Astrocyte of the cerebellum (primary cell): Measurements from ENCODE around the gene GAS2L2.

Experiments
- DNase-seq: peaks from one replicate; pipeline ENCODE4 v3.0.0-alpha.2; 2011; ENCODE audit warnings: low read depth
- H3K4me3 ChIP-seq: 2 replicates; pipeline ENCODE4 v1.5.1; 2011; ENCODE audit warnings: mild to moderate bottlenecking, low read depth, low read length, moderate library complexity
- in situ Hi-C: cut with HindIII; loops from 2 replicates; pipeline ENCODE4 v1.10.0; 2017; ENCODE audit warnings: low sequenced_read_pairs
- TF ChIP-seq, protein P1 (sequence below): IDR thresholded peaks from 2 replicates; pipeline ENCODE4 v1.5.1; 2012; ENCODE audit warnings: low read length, low read depth, moderate library complexity, mild to moderate bottlenecking; ENCODE audit errors: missing control alignments

GAS2L2 gene

DNA sequence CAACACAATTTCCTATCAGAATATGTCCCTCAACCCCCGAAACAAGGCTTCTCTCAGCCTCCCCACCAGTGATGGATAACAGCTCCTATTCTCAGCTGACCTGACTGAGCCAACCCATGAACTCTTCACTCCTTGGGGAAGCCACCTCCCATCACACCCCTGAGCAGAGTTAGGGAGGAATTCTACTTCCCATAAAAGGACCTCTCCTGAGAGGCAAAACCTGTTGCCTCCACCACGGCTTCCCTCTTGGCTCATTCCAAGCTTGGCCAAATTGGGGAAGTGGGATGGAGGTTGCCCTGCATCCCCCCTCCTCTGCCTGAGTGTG is 27.3 kb downstream of the GAS2L2 start:
- no peak overlapping the region for H3K4me3 ChIP-seq
- in situ Hi-C loops, result no loop called here
- TF ChIP-seq, protein P1, sequence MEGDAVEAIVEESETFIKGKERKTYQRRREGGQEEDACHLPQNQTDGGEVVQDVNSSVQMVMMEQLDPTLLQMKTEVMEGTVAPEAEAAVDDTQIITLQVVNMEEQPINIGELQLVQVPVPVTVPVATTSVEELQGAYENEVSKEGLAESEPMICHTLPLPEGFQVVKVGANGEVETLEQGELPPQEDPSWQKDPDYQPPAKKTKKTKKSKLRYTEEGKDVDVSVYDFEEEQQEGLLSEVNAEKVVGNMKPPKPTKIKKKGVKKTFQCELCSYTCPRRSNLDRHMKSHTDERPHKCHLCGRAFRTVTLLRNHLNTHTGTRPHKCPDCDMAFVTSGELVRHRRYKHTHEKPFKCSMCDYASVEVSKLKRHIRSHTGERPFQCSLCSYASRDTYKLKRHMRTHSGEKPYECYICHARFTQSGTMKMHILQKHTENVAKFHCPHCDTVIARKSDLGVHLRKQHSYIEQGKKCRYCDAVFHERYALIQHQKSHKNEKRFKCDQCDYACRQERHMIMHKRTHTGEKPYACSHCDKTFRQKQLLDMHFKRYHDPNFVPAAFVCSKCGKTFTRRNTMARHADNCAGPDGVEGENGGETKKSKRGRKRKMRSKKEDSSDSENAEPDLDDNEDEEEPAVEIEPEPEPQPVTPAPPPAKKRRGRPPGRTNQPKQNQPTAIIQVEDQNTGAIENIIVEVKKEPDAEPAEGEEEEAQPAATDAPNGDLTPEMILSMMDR, result no peak
- DNase-seq, result no peak

GRCh38 chr17:35725058-35725457 is 28.0 kb downstream of the GAS2L2 start:
- TF ChIP-seq, protein P1, result no peak
- in situ Hi-C loops, result no loop called here
- no peak for DNase-seq
- no peak overlapping the region for H3K4me3 ChIP-seq

DNA sequence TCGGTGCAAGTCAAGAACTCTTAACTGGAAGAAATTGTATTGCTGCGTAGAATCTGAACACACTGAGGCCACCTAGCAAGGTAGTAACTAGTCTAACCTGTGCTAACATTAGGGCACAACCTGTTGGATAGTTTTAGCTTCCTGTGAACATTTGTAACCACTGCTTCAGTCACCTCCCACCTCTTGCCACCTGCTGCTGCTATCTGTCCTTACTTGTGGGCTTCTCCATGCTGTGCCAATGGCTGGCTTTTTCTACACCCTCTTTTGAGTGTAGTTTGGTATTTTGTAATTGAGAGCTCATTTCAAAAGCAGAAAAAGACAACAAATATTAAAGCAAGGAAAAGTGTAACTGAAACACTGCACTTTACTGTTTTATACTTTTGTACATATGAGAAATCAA is 29.3 kb downstream of the GAS2L2 start:
- TF ChIP-seq, protein P1, result no peak
- H3K4me3 ChIP-seq, result no peak overlapping the region
- in situ Hi-C loops, result no loop called here
- no peak for DNase-seq

GRCh38 chr17:35717475-35717874 is 35.6 kb downstream of the GAS2L2 start:
- H3K4me3 ChIP-seq, result no peak overlapping the region
- TF ChIP-seq, protein P1, result no peak
- peak; percentile 13 for DNase-seq
- in situ Hi-C loops, result no loop called here

GRCh38 chr17:35716897-35717465 is 36.1 kb downstream of the GAS2L2 start:
- DNase-seq, result peak; percentile 93
- TF ChIP-seq, protein P1, result no peak
- in situ Hi-C loops, result no loop called here
- H3K4me3 ChIP-seq, result no peak overlapping the region

GRCh38 chr17:35716173-35716572 is 36.9 kb downstream of the GAS2L2 start:
- TF ChIP-seq, protein P1, result no peak
- in situ Hi-C loops, result no loop called here
- DNase-seq, result no peak
- H3K4me3 ChIP-seq, result no peak overlapping the region

- in situ Hi-C loops, result no loop called here
- DNase-seq, result no peak
- TF ChIP-seq, protein P1, result no peak
- no peak overlapping the region for H3K4me3 ChIP-seq
These were observed 37.6 kb downstream of the GAS2L2 start for GRCh38 chr17:35715416-35715815.
